Neural cell (in vitro differentiated cells): ENCODE results near the gene NOL9. TPM values are rescaled to one million over a fixed set of nuclear protein-coding genes. Genes with fewer than 3 reads are reported as not detected.

Experiments used
- H2AFZ ChIP-seq: fragments of 200-600, 300-800 bp; sonication (generic), shearing (Covaris generic); 2 replicates; pipeline ENCODE4 v1.6.0; 2014; ENCODE audit warnings: low read depth, mild to moderate bottlenecking, antibody characterized with exemption, low read length, moderate library complexity
- H3F3A ChIP-seq: fragments of 200-600 bp; shearing (Covaris generic); 2 replicates; pipeline ENCODE4 v1.6.1; 2016; ENCODE audit warnings: mild to moderate bottlenecking, moderate library complexity, mixed read lengths, antibody characterized with exemption, low read length; ENCODE audit not compliant: insufficient read depth, poor library complexity, severe bottlenecking
- H3K27ac ChIP-seq: fragments of 200-600, 300-800 bp; sonication (generic), shearing (Covaris generic); 2 replicates; pipeline ENCODE4 v1.5.1; 2014; ENCODE audit warnings: mild to moderate bottlenecking, low read length, moderate library complexity
- H3K27me3 ChIP-seq: fragments of 300-800, 200-600 bp; sonication (generic), shearing (Covaris generic); 2 replicates; pipeline ENCODE4 v1.6.0; 2014; ENCODE audit warnings: mild to moderate bottlenecking, low read depth, low read length, moderate library complexity; ENCODE audit not compliant: insufficient read depth
- H3K36me3 ChIP-seq: fragments of 300-800, 200-600 bp; sonication (generic), shearing (Covaris generic); 2 replicates; pipeline ENCODE4 v1.5.1; 2014; ENCODE audit warnings: mild to moderate bottlenecking, antibody characterized with exemption, low read length, moderate library complexity; ENCODE audit not compliant: insufficient read depth
- H3K4me2 ChIP-seq: fragments of 300-800, 200-600 bp; sonication (generic), shearing (Covaris generic); 2 replicates; pipeline ENCODE4 v1.6.0; 2014; ENCODE audit warnings: mild to moderate bottlenecking, low read length
- H3K4me3 ChIP-seq: fragments of 300-800, 200-600 bp; sonication (generic), shearing (Covaris generic); 2 replicates; pipeline ENCODE4 v1.5.1; 2014; ENCODE audit warnings: mild to moderate bottlenecking, low read length, moderate library complexity
- H3K79me2 ChIP-seq: fragments of 200-600 bp; shearing (Covaris generic); replicated peaks from 2 replicates; pipeline ENCODE4 v1.6.0; 2014; ENCODE audit warnings: mild to moderate bottlenecking, low read length, moderate library complexity; ENCODE audit not compliant: insufficient read depth
- H3K9ac ChIP-seq: fragments of 300-800, 200-600 bp; sonication (generic), shearing (Covaris generic); 2 replicates; pipeline ENCODE4 v1.6.1; 2016; ENCODE audit warnings: mild to moderate bottlenecking, low read length, mixed read lengths
- H3K9me2 ChIP-seq: fragments of 200-600 bp; shearing (Covaris generic); 2 replicates; pipeline ENCODE4 v1.6.1; 2016; ENCODE audit warnings: mild to moderate bottlenecking, low read length, mixed read lengths; ENCODE audit not compliant: insufficient read depth
- H3K9me3 ChIP-seq: fragments of 200-600, 300-800 bp; sonication (generic), shearing (Covaris generic); 2 replicates; pipeline ENCODE4 v1.6.1; 2016; ENCODE audit warnings: mild to moderate bottlenecking, mixed run types, low read length, moderate library complexity, mixed read lengths
- H4K20me1 ChIP-seq: fragments of 200-600 bp; shearing (Covaris generic); 2 replicates; pipeline ENCODE4 v1.6.1; 2016; ENCODE audit warnings: mild to moderate bottlenecking, mixed run types; ENCODE audit not compliant: insufficient read depth
- CTCF ChIP-seq: fragments of 450-650 bp; IDR thresholded peaks from 2 replicates; pipeline ENCODE4 v1.5.1; 2014; ENCODE audit warnings: antibody characterized with exemption, mild to moderate bottlenecking, moderate library complexity; ENCODE audit not compliant: poor library complexity, severe bottlenecking
- EZH2 ChIP-seq: fragments of 200-600, 300-800 bp; shearing (Covaris generic), sonication (generic); IDR thresholded peaks from 2 replicates; pipeline ENCODE4 v1.6.1; 2014; ENCODE audit warnings: antibody characterized with exemption, low read length, borderline replicate concordance, mild to moderate bottlenecking; ENCODE audit not compliant: insufficient read depth, poor library complexity, severe bottlenecking
- MXI1 ChIP-seq: fragments of 450-650 bp; conservative IDR thresholded peaks from 2 replicates; pipeline ENCODE4 v1.6.1; 2014; ENCODE audit warnings: antibody characterized with exemption, mild to moderate bottlenecking; ENCODE audit not compliant: poor library complexity, severe bottlenecking
- POLR2AphosphoS5 ChIP-seq: IDR thresholded peaks from 2 replicates; pipeline ENCODE4 v1.6.1; 2012
- REST ChIP-seq: IDR thresholded peaks from 2 replicates; pipeline ENCODE4 v1.6.1; 2012; ENCODE audit warnings: borderline replicate concordance
- SMC3 ChIP-seq: fragments of 450-650 bp; conservative IDR thresholded peaks from 2 replicates; pipeline ENCODE4 v1.6.1; 2014; ENCODE audit warnings: antibody characterized with exemption, mild to moderate bottlenecking, moderate library complexity; ENCODE audit not compliant: poor library complexity
- polyA plus RNA-seq: library from polyadenylated mRNA; depleted of rRNA; stranded (reverse); fragments of >200 nt; gene quantifications from 2 replicates; pipeline ENCODE4 v1.2.3, GENCODE V29; 2014

Gene NOL9
- polyA plus RNA-seq, 1 donor from 2014 or later: 30.7 TPM

- H3F3A ChIP-seq: no peaks in the 10 kb centered on the region
- H3K9me3 ChIP-seq: no peaks in the 10 kb centered on the region
- H3K4me3 ChIP-seq: no peak overlapping the region
- H3K79me2 ChIP-seq: no peaks in the 10 kb centered on the region
- no peaks in the 10 kb centered on the region for H4K20me1 ChIP-seq
- no peaks in the 10 kb centered on the region for H3K9me2 ChIP-seq
- H3K9ac ChIP-seq: no peak overlapping the region
- no peak overlapping the region for H3K4me2 ChIP-seq
- no peak overlapping the region for H3K27ac ChIP-seq
- no peak overlapping the region for H2AFZ ChIP-seq
- no peaks in the 10 kb centered on the region for H3K27me3 ChIP-seq
- no peak for TF ChIP-seq POLR2AphosphoS5
- no peak for TF ChIP-seq MXI1
- TF ChIP-seq CTCF: no peak
- H3K36me3 ChIP-seq: no peaks in the 10 kb centered on the region
These were observed 55.0 kb downstream of the NOL9 start for GRCh38 chr1:6499296-6499695.

GRCh38 chr1:6498576-6499111, 55.7 kb downstream of the NOL9 start:
- no peak overlapping the region for H3K4me2 ChIP-seq
- TF ChIP-seq REST (no peak), SMC3 (no peak), CTCF (no peak), EZH2 (no peak)
- peak overlapping the region; percentile 26 for H3K9ac ChIP-seq
- H3K9me3 ChIP-seq: no peaks in the 10 kb centered on the region
- H3K27me3 ChIP-seq: no peaks in the 10 kb centered on the region
- H3K9me2 ChIP-seq: no peaks in the 10 kb centered on the region
- H3F3A ChIP-seq: no peaks in the 10 kb centered on the region
- H3K79me2 ChIP-seq: no peaks in the 10 kb centered on the region
- H3K27ac ChIP-seq: no peak overlapping the region
- no peak overlapping the region for H2AFZ ChIP-seq
- H3K4me3 ChIP-seq: no peak overlapping the region
- no peaks in the 10 kb centered on the region for H3K36me3 ChIP-seq
- H4K20me1 ChIP-seq: no peaks in the 10 kb centered on the region
